DND-41 (cell line): ENCODE results near the gene ADGRG7.

Experiments used
- EZH2 ChIP-seq: IDR thresholded peaks from 3 replicates; pipeline ENCODE4 v1.6.1; 2012; ENCODE audit warnings: borderline replicate concordance, low read depth, mild to moderate bottlenecking, moderate library complexity, low read length, inconsistent platforms; ENCODE audit not compliant: severe bottlenecking
- TF ChIP-seq, protein P1 (sequence below): IDR thresholded peaks from 2 replicates; pipeline ENCODE4 v1.5.1; 2012; ENCODE audit warnings: borderline replicate concordance, low read length, moderate library complexity, mild to moderate bottlenecking; ENCODE audit not compliant: poor library complexity, severe bottlenecking; ENCODE audit errors: extremely low read depth

DNA sequence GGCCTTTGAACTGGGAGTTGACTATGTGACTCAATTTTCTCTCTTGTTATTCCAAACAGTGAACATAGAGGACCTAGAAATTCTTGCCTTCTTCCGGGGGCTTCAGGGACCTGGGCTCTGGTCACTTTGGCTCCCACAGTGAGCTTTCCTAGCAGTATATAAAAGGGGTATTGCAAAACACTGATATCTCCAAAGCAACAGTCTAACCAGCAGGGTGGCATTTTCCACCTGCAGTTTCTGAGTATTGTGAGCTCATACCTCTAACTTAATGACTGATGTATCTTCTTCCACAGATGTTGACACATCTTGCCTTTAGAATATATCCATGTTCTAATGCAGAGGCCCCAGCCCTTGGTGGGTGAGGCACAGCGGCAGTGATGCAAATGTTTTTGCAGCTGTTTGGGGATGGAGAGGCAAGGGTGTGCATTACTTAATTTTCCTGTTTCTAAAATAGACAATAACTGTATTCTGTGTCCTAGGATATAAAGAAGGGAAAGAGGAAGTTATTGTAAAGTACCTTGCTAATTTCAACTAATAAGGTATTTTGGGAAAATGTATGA is 45.7 kb upstream of the ADGRG7 start:
- TF ChIP-seq, protein P1, sequence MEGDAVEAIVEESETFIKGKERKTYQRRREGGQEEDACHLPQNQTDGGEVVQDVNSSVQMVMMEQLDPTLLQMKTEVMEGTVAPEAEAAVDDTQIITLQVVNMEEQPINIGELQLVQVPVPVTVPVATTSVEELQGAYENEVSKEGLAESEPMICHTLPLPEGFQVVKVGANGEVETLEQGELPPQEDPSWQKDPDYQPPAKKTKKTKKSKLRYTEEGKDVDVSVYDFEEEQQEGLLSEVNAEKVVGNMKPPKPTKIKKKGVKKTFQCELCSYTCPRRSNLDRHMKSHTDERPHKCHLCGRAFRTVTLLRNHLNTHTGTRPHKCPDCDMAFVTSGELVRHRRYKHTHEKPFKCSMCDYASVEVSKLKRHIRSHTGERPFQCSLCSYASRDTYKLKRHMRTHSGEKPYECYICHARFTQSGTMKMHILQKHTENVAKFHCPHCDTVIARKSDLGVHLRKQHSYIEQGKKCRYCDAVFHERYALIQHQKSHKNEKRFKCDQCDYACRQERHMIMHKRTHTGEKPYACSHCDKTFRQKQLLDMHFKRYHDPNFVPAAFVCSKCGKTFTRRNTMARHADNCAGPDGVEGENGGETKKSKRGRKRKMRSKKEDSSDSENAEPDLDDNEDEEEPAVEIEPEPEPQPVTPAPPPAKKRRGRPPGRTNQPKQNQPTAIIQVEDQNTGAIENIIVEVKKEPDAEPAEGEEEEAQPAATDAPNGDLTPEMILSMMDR = no peak
- no peak for TF ChIP-seq EZH2
